Erythroblast (primary cell): ENCODE measurements around the gene DNTTIP2.

ENCODE experiments used
- GATA1 ChIP-seq: IDR thresholded peaks from 2 replicates; pipeline ENCODE4 v1.6.1; 2011; ENCODE audit warnings: low read depth, mild to moderate bottlenecking, control low read depth, low read length, moderate library complexity
- POLR2A ChIP-seq: IDR thresholded peaks from 2 replicates; pipeline ENCODE4 v1.6.1; 2011; ENCODE audit warnings: mild to moderate bottlenecking, low read length

DNA sequence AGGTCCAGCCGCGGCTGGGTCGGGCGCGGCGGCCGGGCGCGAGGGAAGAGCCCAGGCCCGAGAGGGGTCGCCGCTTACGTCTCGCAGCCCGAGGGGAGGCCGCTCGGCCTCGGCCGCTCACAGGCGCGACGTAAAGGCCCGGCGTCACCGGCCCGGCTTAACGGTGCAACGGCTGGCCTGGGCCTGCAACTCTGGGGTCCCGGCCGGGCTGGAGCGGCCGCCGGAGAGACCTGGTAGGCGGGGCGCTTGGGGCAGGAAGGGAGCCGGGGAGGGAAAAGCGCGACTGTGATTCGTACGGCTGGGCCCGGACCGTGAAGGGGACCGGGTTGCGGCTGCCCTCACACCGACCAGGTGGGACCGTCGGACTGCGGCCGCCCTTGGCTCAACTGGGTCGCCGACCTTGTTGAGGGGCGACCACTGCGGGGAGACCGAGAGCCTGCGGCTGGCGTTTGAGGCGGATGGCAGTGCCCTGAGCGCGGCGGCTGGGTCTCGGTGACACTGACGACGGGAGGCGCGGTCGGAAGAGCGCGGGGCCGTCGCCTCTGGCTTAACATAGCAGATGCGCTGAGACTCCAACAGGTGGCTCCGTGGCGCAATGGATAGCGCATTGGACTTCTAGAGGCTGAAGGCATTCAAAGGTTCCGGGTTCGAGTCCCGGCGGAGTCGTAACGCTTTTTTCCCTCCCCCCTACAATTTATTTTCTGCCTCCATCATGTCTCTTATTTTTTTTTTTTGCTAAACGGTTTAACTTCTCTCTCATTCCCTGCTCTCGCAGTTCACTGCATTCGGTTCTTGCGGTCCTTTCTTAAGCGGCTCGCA lies 31.8 kb downstream of the DNTTIP2 start:
- TF ChIP-seq POLR2A (peak; percentile 30), GATA1 (no peak)
